ENCODE results near the gene IRF1.
A peak's percentile ranks its signal among the peaks of the same experiment; 100 is the strongest.

IRF1 gene

GRCh38 chr5:132473668-132474067, 16.9 kb downstream of the IRF1 start:
- DNase-seq: no peak

- DNase-seq: no peak
These were observed 17.5 kb downstream of the IRF1 start for GRCh38 chr5:132473019-132473531.

GRCh38 chr5:132472431-132472830, 18.1 kb downstream of the IRF1 start:
- DNase-seq: no peak

GRCh38 chr5:132471944-132472343, 18.6 kb downstream of the IRF1 start:
- no peak for DNase-seq

GRCh38 chr5:132471151-132471907, 19.2 kb downstream of the IRF1 start:
- no peak for DNase-seq

GRCh38 chr5:132470596-132470995, 20.0 kb downstream of the IRF1 start:
- no peak for DNase-seq

- DNase-seq: no peak
These were observed 20.6 kb downstream of the IRF1 start for GRCh38 chr5:132470010-132470392.

- no peak for DNase-seq
These were observed 21.1 kb downstream of the IRF1 start for GRCh38 chr5:132469380-132470009.

- no peak for DNase-seq
These were observed 21.8 kb downstream of the IRF1 start for GRCh38 chr5:132468656-132469379.

GRCh38 chr5:132467287-132467984, 23.1 kb downstream of the IRF1 start:
- no peak for DNase-seq

GRCh38 chr5:132466433-132467286, 23.9 kb downstream of the IRF1 start:
- peak; percentile 88 for DNase-seq

- no peak for DNase-seq
These were observed 25.4 kb downstream of the IRF1 start for GRCh38 chr5:132465059-132465707.

GRCh38 chr5:132464156-132464939, 26.2 kb downstream of the IRF1 start:
- no peak for DNase-seq

- DNase-seq: no peak
These were observed 26.8 kb downstream of the IRF1 start for GRCh38 chr5:132463811-132464155.

- no peak for DNase-seq
These were observed 27.5 kb downstream of the IRF1 start for GRCh38 chr5:132462856-132463745.

GRCh38 chr5:132462333-132462732, 28.2 kb downstream of the IRF1 start:
- no peak for DNase-seq

GRCh38 chr5:132461569-132462070, 29.0 kb downstream of the IRF1 start:
- no peak for DNase-seq

- no peak for DNase-seq
These were observed 29.6 kb downstream of the IRF1 start for GRCh38 chr5:132460846-132461568.
